ENCODE results near the gene MAP3K13.

The MAP3K13 gene, protein sequence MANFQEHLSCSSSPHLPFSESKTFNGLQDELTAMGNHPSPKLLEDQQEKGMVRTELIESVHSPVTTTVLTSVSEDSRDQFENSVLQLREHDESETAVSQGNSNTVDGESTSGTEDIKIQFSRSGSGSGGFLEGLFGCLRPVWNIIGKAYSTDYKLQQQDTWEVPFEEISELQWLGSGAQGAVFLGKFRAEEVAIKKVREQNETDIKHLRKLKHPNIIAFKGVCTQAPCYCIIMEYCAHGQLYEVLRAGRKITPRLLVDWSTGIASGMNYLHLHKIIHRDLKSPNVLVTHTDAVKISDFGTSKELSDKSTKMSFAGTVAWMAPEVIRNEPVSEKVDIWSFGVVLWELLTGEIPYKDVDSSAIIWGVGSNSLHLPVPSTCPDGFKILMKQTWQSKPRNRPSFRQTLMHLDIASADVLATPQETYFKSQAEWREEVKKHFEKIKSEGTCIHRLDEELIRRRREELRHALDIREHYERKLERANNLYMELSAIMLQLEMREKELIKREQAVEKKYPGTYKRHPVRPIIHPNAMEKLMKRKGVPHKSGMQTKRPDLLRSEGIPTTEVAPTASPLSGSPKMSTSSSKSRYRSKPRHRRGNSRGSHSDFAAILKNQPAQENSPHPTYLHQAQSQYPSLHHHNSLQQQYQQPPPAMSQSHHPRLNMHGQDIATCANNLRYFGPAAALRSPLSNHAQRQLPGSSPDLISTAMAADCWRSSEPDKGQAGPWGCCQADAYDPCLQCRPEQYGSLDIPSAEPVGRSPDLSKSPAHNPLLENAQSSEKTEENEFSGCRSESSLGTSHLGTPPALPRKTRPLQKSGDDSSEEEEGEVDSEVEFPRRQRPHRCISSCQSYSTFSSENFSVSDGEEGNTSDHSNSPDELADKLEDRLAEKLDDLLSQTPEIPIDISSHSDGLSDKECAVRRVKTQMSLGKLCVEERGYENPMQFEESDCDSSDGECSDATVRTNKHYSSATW

DNA sequence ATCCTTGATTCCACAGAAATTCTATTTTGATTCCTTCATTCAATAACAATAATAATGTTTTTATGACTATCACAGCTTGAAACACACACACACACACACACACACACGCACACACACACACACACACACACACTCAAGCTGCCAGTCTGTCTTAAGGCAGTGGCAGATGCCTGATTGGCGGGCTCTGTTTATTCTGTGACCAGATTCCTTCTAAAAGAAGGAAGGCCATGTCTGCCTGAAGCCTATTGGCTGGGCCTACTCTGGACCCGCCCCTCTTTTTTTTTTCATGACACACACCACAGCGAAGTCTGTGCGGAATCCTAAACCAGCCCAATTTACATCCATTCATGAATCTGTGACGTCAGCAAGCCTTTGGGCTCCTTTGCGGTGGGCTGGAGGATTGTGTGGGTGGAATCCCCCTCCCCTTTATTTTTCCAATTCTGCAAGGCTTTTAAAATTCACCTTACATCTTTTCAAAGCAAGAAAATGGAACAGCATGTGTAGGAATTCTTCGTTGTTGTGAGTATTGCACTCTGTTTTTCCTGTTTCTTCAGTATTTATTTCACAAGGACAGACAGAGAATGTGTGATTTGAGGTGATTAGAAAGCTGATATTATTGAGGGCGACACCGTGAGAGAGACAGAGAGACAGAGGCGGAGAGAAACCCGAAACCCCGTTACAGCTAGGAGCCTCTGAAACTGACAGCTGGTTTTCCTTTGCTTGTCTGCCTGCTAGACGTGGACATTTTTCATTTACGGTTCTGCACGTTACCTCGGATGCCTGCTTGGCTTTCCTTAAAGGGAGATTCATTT, at the start of gene MAP3K13:
Gene MAP3K13, plus strand, starts transcription at position 287 of the 812 bp plus-strand sequence. CDS start 65,446 bp downstream, outside the sequence.
- no peak for DNase-seq

DNA sequence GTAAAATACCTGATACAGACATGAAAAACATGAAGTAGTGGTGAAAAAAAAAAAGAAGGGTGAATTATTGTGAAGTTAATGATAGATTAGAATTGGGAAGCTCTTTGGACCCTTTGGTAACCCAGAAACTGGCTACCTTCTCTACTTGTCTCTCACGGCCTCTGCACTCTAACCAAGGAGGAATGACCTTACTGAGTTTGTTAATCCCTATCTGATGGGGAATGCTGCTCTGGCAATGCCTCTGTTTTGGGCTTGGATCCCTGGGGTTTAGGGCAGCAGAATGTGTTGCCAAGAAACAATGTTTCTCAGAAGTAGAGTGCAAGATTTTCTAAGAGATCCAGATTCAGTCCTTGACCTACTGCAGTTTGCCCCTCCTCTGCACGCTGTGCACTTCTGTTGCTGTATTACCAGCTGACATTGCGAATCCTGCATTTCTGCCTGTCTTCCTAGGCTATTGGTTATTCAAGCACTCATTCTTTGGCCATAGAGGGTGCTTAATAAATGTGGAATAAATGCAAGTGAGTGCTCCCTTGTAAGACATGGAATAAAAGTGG, 49.2 kb upstream of the MAP3K13 start:
- DNase-seq, result no peak

DNA sequence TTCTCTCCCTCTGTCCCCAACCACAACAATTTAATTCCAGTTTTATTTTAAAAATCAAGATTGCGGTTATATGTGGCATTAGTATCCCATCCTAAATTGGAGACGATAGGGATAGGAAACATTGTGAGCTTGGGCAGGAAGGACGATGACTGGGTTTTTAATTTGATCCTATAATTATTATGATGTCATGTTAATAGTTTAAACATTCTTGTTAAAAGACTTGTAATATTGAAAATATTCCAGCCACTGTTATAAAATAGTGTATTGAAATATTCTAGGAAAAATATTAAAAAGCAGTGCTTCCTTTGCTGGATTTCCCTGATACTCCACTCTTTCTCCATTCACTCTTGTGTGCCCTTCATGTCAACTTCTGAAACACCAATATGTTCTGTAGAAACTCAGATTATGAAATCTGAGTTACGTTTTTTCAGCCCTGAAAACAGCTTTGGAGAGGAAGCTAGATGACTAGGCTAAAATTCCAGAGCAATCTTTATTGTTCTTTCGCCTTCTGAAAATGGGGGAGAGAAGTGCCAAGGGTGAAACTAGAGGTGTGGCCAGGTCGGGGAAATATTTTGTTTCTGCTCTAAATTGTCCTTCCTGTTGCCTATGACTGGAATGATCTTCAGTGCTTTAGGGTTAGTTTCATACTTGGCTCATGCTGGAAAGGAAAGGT, 46.1 kb upstream of the MAP3K13 start:
- no peak for DNase-seq

DNA sequence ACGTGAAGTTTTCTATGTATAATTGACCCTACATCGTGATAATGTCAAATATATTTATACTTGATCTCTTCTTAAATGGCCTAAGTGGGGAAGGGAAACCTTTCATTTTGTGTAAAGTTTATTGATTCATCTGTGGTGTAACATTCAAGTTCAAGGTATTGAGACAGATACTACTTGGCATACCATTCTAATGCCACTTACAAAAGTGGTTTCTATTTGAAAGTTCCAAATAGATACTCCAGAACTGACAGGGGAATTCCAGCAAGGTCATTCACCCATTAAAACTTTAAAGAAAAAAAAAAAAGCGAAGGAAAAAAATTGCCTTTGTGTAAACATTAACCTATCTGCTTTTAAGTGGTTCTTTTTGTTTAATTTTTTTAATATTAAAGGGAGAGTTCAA, 45.3 kb upstream of the MAP3K13 start:
- DNase-seq, result no peak

DNA sequence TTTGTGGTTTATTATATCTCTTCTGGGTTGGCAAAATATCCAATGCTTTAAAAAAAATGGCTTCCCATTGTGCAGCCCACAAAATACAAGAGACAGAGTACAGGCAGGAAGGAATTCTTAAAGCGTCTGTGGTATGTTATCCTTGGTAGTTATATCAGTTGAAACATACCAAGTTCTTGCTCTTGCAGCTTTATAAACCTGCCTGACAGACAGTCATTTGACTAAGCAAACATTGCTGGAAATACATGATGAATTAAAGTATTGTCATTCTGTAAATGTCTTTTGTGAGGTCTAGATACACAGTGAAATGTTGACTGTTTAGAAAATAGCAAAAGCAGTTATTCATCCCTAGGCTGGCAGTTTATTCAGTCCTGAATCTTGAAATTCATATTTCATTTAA, 44.8 kb upstream of the MAP3K13 start:
- no peak for DNase-seq

DNA sequence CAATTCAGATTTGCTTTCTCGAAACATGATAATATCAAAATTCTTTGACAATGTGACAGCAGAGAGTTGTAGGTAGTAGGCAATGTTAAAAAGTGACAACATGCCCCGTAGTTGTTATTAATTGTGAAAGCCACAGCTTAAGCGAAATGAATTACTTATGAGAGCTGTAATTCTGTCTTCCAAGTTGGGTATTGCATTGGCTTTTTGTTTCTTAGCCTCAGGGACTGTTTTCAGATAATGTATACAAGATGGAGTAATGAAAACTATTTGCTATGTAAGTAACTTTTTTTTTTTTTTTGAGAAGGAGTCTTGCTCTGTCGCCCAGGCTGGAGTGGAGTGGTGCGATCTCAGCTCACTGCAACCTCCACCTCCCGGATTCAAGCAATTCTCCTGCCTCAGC, 43.1 kb upstream of the MAP3K13 start:
- DNase-seq, result no peak

DNA sequence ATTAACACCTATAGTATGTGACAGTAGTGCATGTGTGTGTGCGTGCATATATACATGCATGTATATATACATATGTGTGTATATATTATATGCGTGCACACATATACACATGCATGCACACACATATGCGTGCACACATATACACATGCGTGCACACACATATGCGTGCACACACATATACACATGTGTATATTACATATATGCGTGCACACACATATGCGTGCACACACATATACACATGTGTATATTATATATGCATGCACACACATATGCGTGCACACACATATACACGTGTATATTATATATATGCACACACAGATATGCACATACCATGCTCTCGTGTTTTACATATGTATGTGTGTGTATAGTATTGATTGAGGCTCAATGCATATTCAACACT, 42.0 kb upstream of the MAP3K13 start:
- DNase-seq, result no peak

DNA sequence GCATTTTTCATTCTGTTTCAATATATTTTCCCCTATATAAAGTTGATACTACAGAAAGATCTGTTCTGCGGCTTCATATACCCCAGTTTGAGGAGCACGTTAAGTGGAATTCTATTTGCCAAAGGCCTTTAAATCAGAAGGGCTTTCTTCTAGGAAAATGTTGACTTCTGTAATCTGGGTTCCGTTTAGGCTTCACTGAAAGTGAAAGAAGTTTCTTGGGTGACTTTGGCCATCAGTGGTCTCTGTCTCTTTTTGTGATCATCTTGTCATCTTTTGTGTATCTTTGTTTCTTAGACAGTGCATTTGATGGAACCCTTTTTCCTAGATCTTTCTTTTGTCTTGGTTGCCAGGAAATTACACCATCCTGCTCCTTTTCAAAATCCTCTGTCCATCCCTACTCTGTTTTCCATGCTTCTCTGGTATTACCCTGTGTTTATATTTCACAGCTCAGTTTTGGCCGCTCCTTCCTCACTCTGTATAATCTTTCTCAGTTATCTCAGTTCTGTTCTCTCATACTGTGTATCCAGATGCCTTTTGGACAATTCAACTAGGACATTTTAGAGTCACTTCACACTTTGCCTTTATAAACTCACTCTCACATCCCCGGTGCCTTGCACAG, 40.7 kb upstream of the MAP3K13 start:
- DNase-seq, result no peak

DNA sequence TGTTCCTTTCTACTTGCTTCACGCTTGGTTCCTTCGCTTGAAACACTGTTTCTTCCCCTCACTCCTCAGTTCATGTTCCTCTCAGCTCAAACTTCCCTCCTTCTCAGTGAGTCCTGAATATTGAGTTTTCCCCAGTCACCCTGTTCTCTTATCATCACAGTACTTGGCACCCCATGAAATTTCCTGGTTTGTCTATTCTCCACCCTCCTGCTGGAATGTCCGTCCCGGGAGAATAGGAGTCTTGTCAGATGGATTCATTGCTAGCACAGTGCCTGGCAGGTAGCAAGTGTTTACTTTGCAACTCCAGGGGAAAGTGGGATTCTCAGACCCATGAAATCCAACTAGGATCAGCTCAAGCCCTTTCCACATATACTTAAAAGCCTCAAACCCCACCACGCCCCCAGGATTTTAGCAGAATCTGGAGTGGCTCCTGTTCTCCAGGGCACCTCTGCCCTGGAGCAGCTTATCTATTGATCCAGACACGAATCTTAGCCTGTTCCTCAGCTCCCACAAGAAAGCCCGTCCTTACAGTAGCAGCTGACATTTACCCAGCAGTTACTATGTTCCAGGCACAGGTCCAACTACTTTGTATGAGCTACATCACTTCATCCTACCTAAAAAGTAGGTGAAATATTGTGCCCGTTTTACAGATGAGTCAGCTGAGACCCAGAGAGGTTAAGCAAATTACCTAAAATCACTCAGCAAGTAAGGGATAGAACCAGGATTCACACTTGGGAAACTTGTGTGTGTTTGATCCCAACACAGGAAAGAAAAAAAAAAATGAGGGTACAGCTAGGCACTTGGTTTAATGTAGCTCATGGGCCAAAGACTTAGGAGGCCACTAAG, 36.8 kb upstream of the MAP3K13 start:
- DNase-seq, result no peak

DNA sequence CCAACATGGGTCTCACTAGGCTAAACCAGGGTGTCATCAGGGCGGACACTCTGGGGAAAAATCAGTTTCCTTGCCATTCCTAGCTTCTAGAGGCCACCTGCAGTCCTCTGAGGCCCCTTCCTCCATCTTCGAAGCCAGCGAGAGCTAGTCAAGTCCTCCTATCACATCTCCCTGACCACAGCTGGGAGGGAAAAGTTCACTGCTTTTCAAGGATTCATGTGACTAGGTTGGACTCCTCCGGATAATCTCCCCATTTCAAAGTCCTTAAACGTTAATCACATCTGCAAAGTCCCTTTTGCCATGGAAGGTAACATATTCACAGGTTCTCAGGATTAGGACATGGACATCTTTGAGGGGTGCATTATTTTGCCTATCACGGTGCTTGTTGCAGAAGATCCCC, 35.9 kb upstream of the MAP3K13 start:
- DNase-seq, result no peak

DNA sequence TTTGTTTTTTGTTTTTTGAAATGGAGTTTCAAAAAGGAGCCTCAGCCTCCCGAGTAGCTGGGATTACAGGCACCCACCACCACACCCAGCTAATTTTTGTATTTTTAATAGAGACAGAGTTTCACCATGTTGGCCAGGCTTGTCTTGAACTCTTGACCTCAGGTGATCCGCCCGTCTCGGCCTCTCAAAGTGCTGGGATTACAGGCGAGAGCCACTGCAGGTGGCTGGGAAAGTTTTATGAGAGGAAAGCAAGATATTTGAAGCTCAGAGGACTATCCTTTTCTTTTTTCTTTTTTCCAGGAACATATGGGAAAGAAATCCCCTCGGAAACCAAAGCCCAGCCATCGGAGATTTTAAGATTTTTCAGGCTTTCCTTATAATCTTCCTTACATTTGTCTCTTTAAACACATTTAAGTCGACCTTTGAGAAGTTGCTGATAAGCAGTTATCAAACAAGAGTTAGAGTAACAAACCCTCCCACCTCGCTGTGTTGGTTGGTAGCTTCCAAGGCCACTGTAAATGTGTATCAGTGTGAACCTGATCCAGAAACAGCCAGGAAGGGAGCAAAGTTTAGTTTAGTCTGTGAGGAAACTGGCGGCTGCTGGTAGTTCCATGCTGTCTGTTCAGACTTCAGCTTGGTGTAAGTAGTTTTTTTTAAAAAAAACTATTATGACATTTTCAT, 34.5 kb upstream of the MAP3K13 start:
- no peak for DNase-seq

DNA sequence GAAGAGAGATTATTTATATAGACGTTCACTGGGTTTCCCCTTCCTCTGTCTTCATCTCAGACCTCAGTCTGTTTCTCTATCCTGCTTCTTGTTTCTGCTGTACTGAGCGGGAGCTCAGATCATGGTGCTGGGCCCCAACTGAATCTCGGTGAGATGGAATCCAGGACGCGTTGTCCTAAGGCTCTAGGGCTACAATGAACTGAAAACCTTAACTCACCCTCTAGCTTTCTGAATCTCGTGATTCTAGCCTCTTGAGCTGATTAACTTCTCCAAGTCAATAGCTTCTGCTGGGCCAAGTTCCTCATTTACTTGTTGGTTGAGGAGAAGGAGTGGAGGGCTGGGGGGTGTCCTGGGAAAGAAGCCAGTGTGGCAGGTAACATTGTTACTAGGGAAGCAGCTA, 32.7 kb upstream of the MAP3K13 start:
- DNase-seq, result no peak

DNA sequence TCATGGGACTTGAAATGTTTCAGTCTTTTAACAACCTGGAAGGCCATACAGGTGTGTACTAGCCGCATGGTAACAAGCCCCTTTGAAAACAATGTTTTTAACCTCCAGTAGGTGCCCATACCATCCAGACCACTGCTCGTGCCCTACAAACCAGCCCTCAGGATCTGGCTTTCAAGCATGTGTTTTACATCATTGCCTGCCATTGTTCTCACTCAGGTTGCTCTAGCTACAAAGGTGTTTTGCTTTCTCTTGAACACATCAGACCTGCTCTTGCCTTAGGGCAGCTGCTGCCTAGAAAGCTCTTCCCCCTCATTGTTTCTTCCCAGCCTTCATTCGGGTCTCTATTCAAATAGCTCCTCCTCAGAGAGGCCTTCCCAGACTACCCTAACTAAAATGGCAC, 32.3 kb upstream of the MAP3K13 start:
- DNase-seq, result no peak

DNA sequence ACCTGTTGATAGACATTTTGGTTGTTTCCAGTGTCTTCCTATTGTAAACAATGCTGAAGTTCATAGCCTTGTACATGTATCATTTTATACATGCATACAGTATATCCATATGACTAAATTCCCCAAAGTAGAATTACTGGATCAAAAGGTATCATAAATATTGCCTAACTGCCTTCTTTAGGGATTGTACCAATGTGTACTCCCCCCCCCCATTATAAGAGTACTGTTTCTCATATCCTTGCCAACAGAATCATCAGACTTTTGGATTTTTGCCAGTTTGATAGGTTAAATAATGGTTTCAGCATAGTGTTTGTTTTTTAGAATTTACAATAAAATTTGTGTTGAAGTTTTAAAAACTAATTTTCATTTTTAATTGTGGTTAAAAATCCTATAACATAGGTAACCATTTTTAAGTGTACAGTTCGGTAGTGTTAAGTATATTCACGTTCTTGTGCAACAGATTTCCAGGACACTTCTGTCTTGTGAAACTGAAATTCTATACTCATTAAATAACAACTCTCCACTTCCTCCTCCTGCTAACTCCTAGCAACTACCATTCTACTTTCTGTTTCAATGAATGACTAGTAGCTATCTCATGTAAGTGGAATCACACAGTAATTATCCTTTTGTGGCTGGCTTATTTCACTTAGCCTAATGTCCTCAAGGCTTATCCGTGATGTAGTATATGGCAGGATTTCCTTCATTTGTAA, 30.8 kb upstream of the MAP3K13 start:
- no peak for DNase-seq

DNA sequence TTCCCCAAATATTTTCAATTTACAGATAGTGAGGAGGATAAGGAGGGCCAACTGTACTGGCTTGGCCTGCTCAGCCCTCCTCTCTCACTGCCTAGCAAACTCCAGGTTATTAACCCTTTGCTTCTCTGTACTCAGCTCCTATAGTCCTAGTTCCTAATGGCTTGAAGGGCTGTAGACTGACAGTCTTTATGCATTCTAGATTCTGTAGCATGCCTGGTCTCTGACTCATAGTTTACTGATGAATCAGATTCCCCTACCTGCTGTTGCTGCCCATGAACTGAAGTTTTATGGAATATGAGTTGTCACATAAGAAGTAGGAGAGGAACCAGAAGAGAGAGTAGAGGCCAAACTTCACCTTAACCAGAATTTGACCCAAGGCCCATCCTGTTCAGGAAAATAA, 27.1 kb upstream of the MAP3K13 start:
- no peak for DNase-seq

DNA sequence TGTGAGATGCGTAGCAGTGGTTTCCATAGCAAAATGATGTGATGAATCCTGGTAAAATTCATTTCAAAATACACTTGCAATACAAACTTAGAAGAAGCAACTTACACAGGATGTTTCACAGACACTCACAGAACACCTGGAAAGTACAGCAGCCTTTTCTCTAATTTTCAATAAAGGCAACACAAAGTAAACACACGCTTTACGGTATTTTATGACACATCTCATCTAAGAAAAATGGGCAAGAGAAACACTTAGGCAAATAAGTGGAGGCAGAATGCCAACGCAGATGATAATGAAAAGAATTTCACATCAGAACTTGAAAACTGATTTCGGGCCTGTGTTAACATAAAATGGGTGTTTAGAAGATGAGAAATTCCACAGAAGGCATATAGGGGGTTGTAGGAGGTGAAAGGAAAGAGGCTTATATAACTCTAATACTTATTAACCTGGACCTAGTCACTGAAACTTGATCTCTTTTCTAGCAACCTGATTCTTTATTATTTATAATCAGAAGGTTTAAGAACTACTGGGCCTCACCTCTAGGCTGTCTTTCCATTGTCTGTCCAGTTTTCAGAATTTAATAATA, 25.6 kb upstream of the MAP3K13 start:
- DNase-seq, result no peak

DNA sequence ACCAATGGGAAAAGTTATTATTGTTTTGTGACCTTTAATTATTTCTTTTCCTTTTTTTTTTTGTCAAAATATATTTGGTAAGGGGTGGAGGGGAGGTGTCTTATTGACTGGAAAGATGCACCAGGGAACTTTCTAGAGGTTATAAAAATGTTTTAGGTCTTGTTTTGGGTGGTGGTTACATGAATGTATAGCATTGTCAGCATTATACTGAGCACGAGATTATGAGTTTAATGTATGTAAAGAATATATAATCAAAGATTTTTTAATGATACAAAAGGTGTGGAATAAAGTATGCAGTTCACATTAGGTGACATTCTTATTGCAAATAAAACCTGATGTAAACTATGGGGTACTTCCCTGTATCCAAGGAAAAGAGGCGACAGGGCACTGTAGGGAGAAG, 23.0 kb upstream of the MAP3K13 start:
- no peak for DNase-seq

DNA sequence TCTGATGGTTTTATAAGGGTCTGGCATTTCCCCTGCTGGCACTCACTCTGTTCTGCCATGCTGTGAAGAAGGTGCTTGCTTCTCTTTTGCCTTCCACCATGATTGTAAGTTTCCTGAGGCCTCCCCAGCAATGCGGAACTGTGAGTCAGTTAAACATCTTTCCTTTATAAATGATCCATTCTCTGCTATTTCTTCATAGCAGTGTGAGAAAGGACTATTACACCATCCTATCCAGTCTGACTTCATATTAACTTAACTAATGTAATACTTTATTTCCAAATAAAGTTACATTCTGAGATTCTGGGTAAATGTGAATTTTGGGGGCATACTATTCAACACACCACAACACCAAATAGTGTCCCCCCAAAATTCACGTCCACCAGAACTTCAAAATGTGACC, 22.2 kb upstream of the MAP3K13 start:
- no peak for DNase-seq
